RWPE2 (cell line): ENCODE measurements around the gene FOXR1.
A peak's percentile ranks its signal among the peaks of the same experiment; 100 is the strongest.

Experiments
- ATAC-seq: fragments of 200-7000 bp; cut with Tn5 transposase; 3 replicates; pipeline ENCODE4 v1.9.1; 2021; ENCODE audit warnings: low read depth
- DNase-seq: peaks from one replicate; pipeline ENCODE4 v3.0.0-alpha.2; 2020; ENCODE audit warnings: low spot score
- H3K27ac ChIP-seq: fragments of 450-650 bp; 2 replicates; pipeline ENCODE4 v1.5.1; 2017; ENCODE audit warnings: mild to moderate bottlenecking; ENCODE audit not compliant: poor library complexity, severe bottlenecking
- H3K27me3 ChIP-seq: fragments of 250-450 bp; sonication (Bioruptor Pico); 2 replicates; pipeline ENCODE4 v1.5.1; 2021; ENCODE audit warnings: mild to moderate bottlenecking, moderate library complexity; ENCODE audit not compliant: insufficient read depth, poor library complexity, severe bottlenecking
- H3K36me3 ChIP-seq: fragments of 250-450 bp; sonication (Bioruptor Pico); 2 replicates; pipeline ENCODE4 v1.5.1; 2020; ENCODE audit warnings: low read depth, mild to moderate bottlenecking, moderate library complexity
- H3K4me1 ChIP-seq: fragments of 250-450 bp; sonication (Bioruptor Pico); 2 replicates; pipeline ENCODE4 v1.5.1; 2021; ENCODE audit warnings: mild to moderate bottlenecking, moderate library complexity; ENCODE audit not compliant: insufficient read depth, poor library complexity, severe bottlenecking
- H3K4me3 ChIP-seq: fragments of 250-450 bp; sonication (Bioruptor Pico); 2 replicates; pipeline ENCODE4 v1.5.1; 2021; ENCODE audit warnings: mild to moderate bottlenecking, moderate library complexity; ENCODE audit not compliant: severe bottlenecking
- H3K9me3 ChIP-seq: fragments of 250-450 bp; sonication (Bioruptor Pico); 2 replicates; pipeline ENCODE4 v1.5.1; 2021; ENCODE audit warnings: mild to moderate bottlenecking, moderate library complexity; ENCODE audit not compliant: severe bottlenecking
- CTCF ChIP-seq: fragments of 450-650 bp; IDR thresholded peaks from one replicate; pipeline ENCODE4 v1.5.1; 2017; ENCODE audit warnings: mild to moderate bottlenecking, moderate library complexity; ENCODE audit not compliant: poor library complexity, severe bottlenecking

The FOXR1 gene

GRCh38 chr11:118971646-118972045 lies at the start of gene FOXR1:
Gene FOXR1, plus strand, starts transcription at chr11:118971761. Its CDS starts 171 bp downstream, at chr11:118971932.
- no peaks in the 10 kb centered on the region for H3K9me3 ChIP-seq
- DNase-seq (no peak), ATAC-seq (no peak)
- H3K4me3 ChIP-seq: no peak within 1 kb of the TSS
- H3K27me3 ChIP-seq: no peaks in the 10 kb centered on the region
- no peaks in the 10 kb centered on the region for H3K36me3 ChIP-seq
- no peak within 1 kb of the TSS for H3K27ac ChIP-seq
- TF ChIP-seq CTCF: no peak
- no peaks in the 10 kb centered on the region for H3K4me1 ChIP-seq

- H3K4me1 ChIP-seq: peaks cover 35% of the 10 kb centered on the region
Observed at GRCh38 chr11:118921929-118922744, 49.4 kb upstream of the FOXR1 start.

GRCh38 chr11:118922745-118923627 lies 48.6 kb upstream of the FOXR1 start:
- no peak for TF ChIP-seq CTCF
- peaks cover 31% of the 10 kb centered on the region for H3K36me3 ChIP-seq

More at GRCh38 chr11:118921929-118922744, 49.4 kb upstream of the FOXR1 start:
- Histone ChIP-seq H3K4me3 (peak overlapping the region; percentile 82), H3K36me3 (peaks cover 37% of the 10 kb centered on the region), H3K9me3 (no peaks in the 10 kb centered on the region), H3K27me3 (no peaks in the 10 kb centered on the region), H3K27ac (peak overlapping the region; percentile 100)
- DNase-seq (peak; percentile 90), ATAC-seq (peak; percentile 22)
- no peak for TF ChIP-seq CTCF

GRCh38 chr11:118923721-118924587 lies 47.6 kb upstream of the FOXR1 start:
- TF ChIP-seq CTCF: no peak
- H3K36me3 ChIP-seq: peaks cover 29% of the 10 kb centered on the region
- H3K4me1 ChIP-seq: peaks cover 26% of the 10 kb centered on the region
- peak overlapping the region; percentile 100 for H3K27ac ChIP-seq
- no peaks in the 10 kb centered on the region for H3K27me3 ChIP-seq
- ATAC-seq (no peak), DNase-seq (no peak)
- no peaks in the 10 kb centered on the region for H3K9me3 ChIP-seq
- peak overlapping the region; percentile 82 for H3K4me3 ChIP-seq

More at GRCh38 chr11:118922745-118923627, 48.6 kb upstream of the FOXR1 start:
- ATAC-seq (no peak), DNase-seq (no peak)
- no peaks in the 10 kb centered on the region for H3K27me3 ChIP-seq
- peaks cover 34% of the 10 kb centered on the region for H3K4me1 ChIP-seq
- H3K4me3 ChIP-seq: peak overlapping the region; percentile 82
- no peaks in the 10 kb centered on the region for H3K9me3 ChIP-seq
- peak overlapping the region; percentile 100 for H3K27ac ChIP-seq
